Choroid plexus epithelial cell (primary cell): ENCODE data around the gene SPRED2.
"Not testable (repeated sequence)": the region's sequence is repeated elsewhere in the genome, so short reads cannot be mapped to it uniquely, and the experiment has no call there.

Experiments used
- DNase-seq: peaks from one replicate; pipeline ENCODE4 v3.0.0-alpha.2; 2010; ENCODE audit warnings: low read depth
- H3K4me3 ChIP-seq: 2 replicates; pipeline ENCODE4 v1.5.1; 2011; ENCODE audit warnings: low read depth, mild to moderate bottlenecking, control low read depth, low read length, moderate library complexity
- CTCF ChIP-seq: conservative IDR thresholded peaks from 2 replicates; pipeline ENCODE4 v1.5.1; 2011; ENCODE audit warnings: low read depth, mild to moderate bottlenecking, control low read depth, inconsistent platforms, low read length, moderate library complexity

SPRED2 gene

GRCh38 chr2:65339648-65340047 is 92.8 kb downstream of the SPRED2 start:
- no peak for DNase-seq
- H3K4me3 ChIP-seq = no peak overlapping the region
- no peak for TF ChIP-seq CTCF

DNA sequence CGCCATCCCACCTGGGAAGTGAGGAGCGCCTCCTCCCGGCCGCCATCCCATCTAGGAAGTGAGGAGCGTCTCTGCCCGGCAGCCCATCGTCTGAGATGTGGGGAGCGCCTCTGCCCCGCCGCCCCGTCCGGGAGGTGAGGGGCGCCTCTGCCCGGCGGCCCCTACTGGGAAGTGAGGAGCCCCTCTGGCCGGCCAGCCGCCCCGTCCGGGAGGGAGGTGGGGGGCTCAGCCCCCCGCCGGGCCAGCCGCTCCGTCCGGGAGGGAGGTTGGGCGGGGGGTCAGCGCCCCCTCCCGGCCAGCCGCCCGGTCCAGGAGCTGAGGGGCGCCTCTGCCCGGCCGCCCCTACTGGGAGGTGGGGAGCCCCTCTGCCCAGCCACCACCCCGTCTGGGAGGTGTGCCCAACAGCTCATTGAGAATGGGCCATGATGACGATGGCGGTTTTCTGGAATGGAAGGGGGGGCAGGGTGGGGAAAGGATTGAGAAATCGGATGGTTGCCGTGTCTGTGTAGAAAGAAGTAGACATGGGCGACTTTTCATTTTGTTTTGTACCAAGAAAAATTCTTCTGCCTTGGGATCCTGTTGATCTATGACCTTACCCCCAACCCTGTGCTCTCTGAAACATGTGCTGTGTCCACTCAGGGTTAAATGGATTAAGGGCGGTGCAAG is 93.4 kb downstream of the SPRED2 start:
- DNase-seq, H3K4me3 ChIP-seq: not testable (repeated sequence)

- DNase-seq, H3K4me3 ChIP-seq: not testable (repeated sequence)
These were observed 94.5 kb downstream of the SPRED2 start for GRCh38 chr2:65337915-65338314.

DNA sequence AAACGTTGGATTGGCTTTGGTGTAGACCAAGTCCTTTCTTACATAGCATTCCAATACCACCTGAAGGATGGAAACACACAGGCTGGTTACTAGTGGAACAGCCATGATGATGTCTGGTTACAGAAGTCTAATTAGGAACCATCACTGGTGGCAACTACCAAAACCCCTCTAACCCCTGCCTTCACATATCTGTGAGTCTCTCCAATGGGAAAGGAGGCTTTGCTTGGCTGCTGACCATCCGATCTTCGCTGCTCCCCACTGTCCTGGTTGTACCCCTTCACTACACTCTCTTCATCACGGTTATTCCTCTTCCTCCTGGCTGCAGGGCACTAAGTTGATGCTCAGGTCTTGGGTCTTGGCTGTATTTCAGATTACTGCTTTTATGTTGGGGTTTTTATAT is 97.7 kb downstream of the SPRED2 start:
- no peak overlapping the region for H3K4me3 ChIP-seq
- no peak for TF ChIP-seq CTCF
- DNase-seq = no peak

- peak; percentile 48 for DNase-seq
- TF ChIP-seq CTCF = no peak
- H3K4me3 ChIP-seq = no peak overlapping the region
These were observed 100.9 kb downstream of the SPRED2 start for GRCh38 chr2:65331336-65332025.

- no peak for DNase-seq
- no peak for TF ChIP-seq CTCF
- H3K4me3 ChIP-seq = no peak overlapping the region
These were observed 102.9 kb downstream of the SPRED2 start for GRCh38 chr2:65329525-65329924.

DNA sequence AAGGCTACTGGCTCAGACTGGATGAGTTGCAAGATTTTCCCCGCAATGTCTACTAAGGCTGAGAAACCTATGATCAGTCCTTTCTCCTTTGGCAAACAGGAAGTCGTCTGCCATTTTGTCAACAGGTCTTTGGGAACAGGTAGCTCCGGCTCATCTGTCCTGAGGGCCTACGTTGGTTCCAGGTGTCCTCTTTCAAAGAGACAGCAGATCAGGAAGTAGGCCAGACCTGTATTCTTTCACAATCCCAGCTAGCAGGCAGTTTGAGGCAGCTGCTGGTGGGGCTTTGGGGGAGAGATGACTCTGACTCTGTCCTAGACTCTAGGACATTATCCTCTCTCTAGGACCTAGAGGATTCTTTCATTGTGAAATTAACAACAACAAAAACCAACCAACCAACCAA is 106.1 kb downstream of the SPRED2 start:
- no peak overlapping the region for H3K4me3 ChIP-seq
- no peak for TF ChIP-seq CTCF
- no peak for DNase-seq

DNA sequence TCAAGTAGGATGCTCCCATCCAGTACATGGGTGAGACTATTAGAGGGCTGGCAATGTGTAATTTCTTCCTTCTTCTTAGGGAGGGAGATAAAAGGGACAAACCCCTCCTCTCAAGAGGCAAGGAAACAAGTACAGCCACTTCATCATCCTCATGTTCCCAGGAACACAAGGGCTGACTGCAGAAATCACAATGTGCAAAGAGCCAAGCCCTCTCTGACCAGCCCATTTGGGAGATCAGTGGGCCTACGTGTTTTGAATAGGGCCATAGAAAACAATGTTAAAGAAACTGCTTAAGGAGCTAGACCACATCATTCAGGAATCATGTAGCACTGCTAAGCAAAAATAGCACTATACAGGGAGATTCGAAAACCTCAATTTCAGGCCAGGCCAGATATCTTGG is 107.3 kb downstream of the SPRED2 start:
- DNase-seq = no peak
- no peak overlapping the region for H3K4me3 ChIP-seq
- no peak for TF ChIP-seq CTCF
